HepG2 (cell line): Measurements from ENCODE around the gene BAZ2A. TPM values are rescaled to one million over a fixed set of nuclear protein-coding genes. Genes with fewer than 3 reads are reported as not detected.

Experiments used
- AHDC1 ChIP-seq: sonication (generic); formaldehyde crosslinking; IDR thresholded peaks from 2 replicates; pipeline ENCODE4 v1.5.1; 2020; ENCODE audit warnings: mild to moderate bottlenecking, missing genetic modification reagents, borderline replicate concordance
- ARID3A ChIP-seq: IDR thresholded peaks from 2 replicates; pipeline ENCODE4 v1.6.1; 2012; ENCODE audit warnings: low read depth, low read length, improper control_type of control experiment
- CHCHD3 ChIP-seq: sonication (generic); formaldehyde crosslinking; IDR thresholded peaks from 2 replicates; pipeline ENCODE4 v1.8.0; 2022; ENCODE audit warnings: mild to moderate bottlenecking, missing genetic modification reagents, moderate library complexity
- FOXO1 ChIP-seq: sonication (generic); formaldehyde crosslinking; IDR thresholded peaks from 2 replicates; pipeline ENCODE4 v1.4.0; 2020; ENCODE audit warnings: missing genetic modification reagents
- HDAC2 ChIP-seq: sonication (generic); formaldehyde crosslinking; IDR thresholded peaks from 2 replicates; pipeline ENCODE4 v1.4.0; 2020; ENCODE audit warnings: missing genetic modification reagents
- KLF6 ChIP-seq: IDR thresholded peaks from 2 replicates; pipeline ENCODE4 v1.8.0; 2016; ENCODE audit warnings: missing biosample characterization, missing genetic modification reagents
- MYC ChIP-seq: sonication (generic); formaldehyde crosslinking; IDR thresholded peaks from 2 replicates; pipeline ENCODE4 v1.9.0; 2021; ENCODE audit warnings: missing genetic modification reagents, borderline replicate concordance
- PCBP1 ChIP-seq: fragments of 200-400 bp; formaldehyde crosslinking; IDR thresholded peaks from 2 replicates; pipeline ENCODE4 v1.6.1; 2017; ENCODE audit warnings: mild to moderate bottlenecking, low read depth, low read length, borderline replicate concordance
- POLR2AphosphoS2 ChIP-seq: IDR thresholded peaks from 2 replicates; pipeline ENCODE4 v1.6.1; 2011; ENCODE audit warnings: low read depth, low read length, improper control_type of control experiment
- RNF2 ChIP-seq: fragments of 450-650 bp; conservative IDR thresholded peaks from 2 replicates; pipeline ENCODE4 v1.6.1; 2016; ENCODE audit warnings: low read depth
- SALL1 ChIP-seq: sonication (generic); formaldehyde crosslinking; IDR thresholded peaks from 2 replicates; pipeline ENCODE4 v1.8.0; 2022; ENCODE audit warnings: mild to moderate bottlenecking, missing genetic modification reagents
- SKI ChIP-seq: fragments of 450-650 bp; IDR thresholded peaks from one replicate; pipeline ENCODE4 v1.6.1; 2018; ENCODE audit warnings: mild to moderate bottlenecking; ENCODE audit not compliant: partially characterized antibody
- SRSF9 ChIP-seq: fragments of 200-400 bp; formaldehyde crosslinking; IDR thresholded peaks from 2 replicates; pipeline ENCODE4 v1.6.1; 2018; ENCODE audit warnings: borderline replicate concordance, mild to moderate bottlenecking, low read depth, low read length; ENCODE audit not compliant: insufficient read depth, poor library complexity, severe bottlenecking
- TFAP4 ChIP-seq: sonication (generic); IDR thresholded peaks from 2 replicates; pipeline ENCODE4 v1.6.1; 2016; ENCODE audit warnings: low read depth, borderline replicate concordance
- TGIF2 ChIP-seq: IDR thresholded peaks from 2 replicates; pipeline ENCODE4 v1.6.1; 2016; ENCODE audit warnings: control low read depth, missing compliant biosample characterization
- ZNF430 ChIP-seq: sonication (generic); formaldehyde crosslinking; IDR thresholded peaks from 2 replicates; pipeline ENCODE4 v1.9.0; 2021; ENCODE audit warnings: mild to moderate bottlenecking, missing genetic modification reagents
- ZNF589 ChIP-seq: sonication (generic); formaldehyde crosslinking; conservative IDR thresholded peaks from 2 replicates; pipeline ENCODE4 v1.8.0; 2022; ENCODE audit warnings: mild to moderate bottlenecking, moderate library complexity, missing genetic modification reagents
- ZNF639 ChIP-seq: conservative IDR thresholded peaks from 2 replicates; pipeline ENCODE4 v1.6.1; 2018; ENCODE audit warnings: missing genetic modification reagents
- ZNF652 ChIP-seq: IDR thresholded peaks from 2 replicates; pipeline ENCODE4 v1.6.1; 2016; ENCODE audit warnings: low read depth, borderline replicate concordance
- ZNF660 ChIP-seq: sonication (generic); formaldehyde crosslinking; IDR thresholded peaks from 2 replicates; pipeline ENCODE4 v1.5.1; 2020; ENCODE audit warnings: mild to moderate bottlenecking, low read depth, missing genetic modification reagents, borderline replicate concordance
- ZSCAN31 ChIP-seq: sonication (generic); formaldehyde crosslinking; IDR thresholded peaks from 2 replicates; pipeline ENCODE4 v1.5.0; 2020; ENCODE audit warnings: low read depth, mild to moderate bottlenecking, missing genetic modification reagents
- polyA plus RNA-seq, 8 experiments: library from polyadenylated mRNA; depleted of rRNA in 3 of 8; stranded (reverse) in 7 of 8; unstranded in 1 of 8; fragments of >200 nt; fragmentation: Illumina TruSeq in 4 of 8; extraction: Trizol in 4 of 8; gene quantifications; 2 replicates each; pipeline versions ENCODE4 v1.2.1 to v1.2.3, GENCODE V29; 2011 to 2016; ENCODE audit warnings: low read depth in 4 of 8, missing spikeins in 1 of 8, mixed read lengths in 1 of 8; ENCODE audit not compliant: insufficient read depth in 1 of 8
- total RNA-seq, 5 experiments: library from RNA; depleted of rRNA; stranded (reverse); fragments of >200 nt; fragmentation: Illumina TruSeq; extraction: Trizol; gene quantifications; 2 replicates each; pipeline ENCODE4 v1.2.3, GENCODE V29; 2016; ENCODE audit warnings: low read depth in 1 of 5

The BAZ2A gene
- total and polyA plus RNA-seq, 2 of the 13 experiments (the other 11 are each of a cell fraction or from before 2014, with no cell fraction given) = 21.8 to 73.5 TPM

- TF ChIP-seq ZNF589 (CRISPR knock-in tag) (no peak), TFAP4 (peak; percentile 52; the same call in 1 of the 2 replicates), ZNF660 (CRISPR knock-in tag) (no peak), ZNF639 (CRISPR knock-in tag) (no peak), SRSF9 (no peak), PCBP1 (no peak), MYC (CRISPR knock-in tag) (no peak), AHDC1 (CRISPR knock-in tag) (no peak), CHCHD3 (CRISPR knock-in tag) (no peak), RNF2 (no peak), HDAC2 (CRISPR knock-in tag) (no peak), SKI (no peak), POLR2AphosphoS2 (no peak), TGIF2 (CRISPR knock-in tag) (peak; percentile 62; the same call in 1 of the 2 replicates), ARID3A (no peak), ZNF430 (CRISPR knock-in tag) (no peak), KLF6 (CRISPR knock-in tag) (0 out of 2 replicates have a peak, but pooled peaks have one; percentile 23), FOXO1 (peak; percentile 32), ZNF652 (CRISPR knock-in tag) (peak; percentile 80), ZSCAN31 (CRISPR knock-in tag) (0 out of 2 replicates have a peak, but pooled peaks have one; percentile 3), SALL1 (CRISPR knock-in tag) (no peak)
Observed at GRCh38 chr12:56628671-56629458, 1.3 kb downstream of the BAZ2A start (continued).
